NCI-H446 treated with DMSO at 0.1 percent for 48 hours (cell line): Measurements from ENCODE around the gene ARHGAP11A.
"Not testable (repeated sequence)": the region's sequence is repeated elsewhere in the genome, so short reads cannot be mapped to it uniquely, and the experiment has no call there.

Experiments used
- DNase-seq: peaks from one replicate; lab custom pipeline; 2025; lab: John Stamatoyannopoulos, UW

ARHGAP11A gene

GRCh38 chr15:32615051-32615870 lies at the start of gene ARHGAP11A:
ARHGAP11A (plus strand) TSS chr15:32615504; CDS start chr15:32616212, 708 bp downstream.
- not testable (repeated sequence) for DNase-seq

GRCh38 chr15:32568988-32569387 lies 46.3 kb upstream of the ARHGAP11A start:
- not testable (repeated sequence) for DNase-seq

GRCh38 chr15:32578482-32578881 lies 36.8 kb upstream of the ARHGAP11A start:
- not testable (repeated sequence) for DNase-seq

- DNase-seq, result not testable (repeated sequence)
These were observed 29.5 kb upstream of the ARHGAP11A start for GRCh38 chr15:32585844-32586243.

- DNase-seq, result not testable (repeated sequence)
These were observed 22.2 kb upstream of the ARHGAP11A start, which contains the start of gene GOLGA8N for GRCh38 chr15:32593151-32593550. GOLGA8N (plus strand) TSS chr15:32593456.

- not testable (repeated sequence) for DNase-seq
These were observed 5.8 kb upstream of the ARHGAP11A start for GRCh38 chr15:32609518-32609917.

- not testable (repeated sequence) for DNase-seq
These were observed 4.6 kb upstream of the ARHGAP11A start for GRCh38 chr15:32610719-32611118.

- not testable (repeated sequence) for DNase-seq
These were observed 623 bp upstream of the ARHGAP11A start for GRCh38 chr15:32614712-32615050.

GRCh38 chr15:32615871-32616426 lies 645 bp downstream of the ARHGAP11A start:
- DNase-seq, result not testable (repeated sequence)

GRCh38 chr15:32636410-32636809 lies 21.1 kb downstream of the ARHGAP11A start:
- DNase-seq, result no peak

GRCh38 chr15:32636908-32637567 lies 21.7 kb downstream of the ARHGAP11A start:
- DNase-seq, result no peak

- DNase-seq, result no peak
These were observed 22.4 kb downstream of the ARHGAP11A start for GRCh38 chr15:32637704-32638103.

- no peak for DNase-seq
These were observed 26.3 kb downstream of the ARHGAP11A start, which contains the start of gene SCG5 for GRCh38 chr15:32641517-32642059. SCG5 (plus strand) TSS chr15:32641710; CDS start chr15:32643593, 1,883 bp downstream.

GRCh38 chr15:32642667-32643435 lies 27.5 kb downstream of the ARHGAP11A start:
- no peak for DNase-seq

- no peak for DNase-seq
These were observed 28.7 kb downstream of the ARHGAP11A start for GRCh38 chr15:32643907-32644445.

GRCh38 chr15:32646291-32646690 lies 31.0 kb downstream of the ARHGAP11A start:
- DNase-seq, result no peak

GRCh38 chr15:32649342-32649741 lies 34.0 kb downstream of the ARHGAP11A start:
- no peak for DNase-seq

GRCh38 chr15:32651229-32651837 lies 36.0 kb downstream of the ARHGAP11A start:
- peak; percentile 15 for DNase-seq

- DNase-seq, result no peak
These were observed 36.9 kb downstream of the ARHGAP11A start for GRCh38 chr15:32652178-32652577.

- DNase-seq, result no peak
These were observed 40.8 kb downstream of the ARHGAP11A start for GRCh38 chr15:32656091-32656490.

GRCh38 chr15:32656496-32656895 lies 41.2 kb downstream of the ARHGAP11A start:
- DNase-seq, result no peak
